HepG2 (cell line): ENCODE data around the gene CCL3.

ENCODE experiments used
- CCAR2 ChIP-seq: fragments of 200-400 bp; formaldehyde crosslinking; optimal IDR thresholded peaks from 2 replicates; pipeline ENCODE3; 2018; ENCODE audit warnings: low read depth, mild to moderate bottlenecking, low read length, moderate library complexity
- CHCHD3 ChIP-seq: sonication (generic); formaldehyde crosslinking; IDR thresholded peaks from 2 replicates; pipeline ENCODE4 v1.8.0; 2022; ENCODE audit warnings: mild to moderate bottlenecking, missing genetic modification reagents, moderate library complexity
- MZF1 ChIP-seq: sonication (generic); formaldehyde crosslinking; IDR thresholded peaks from 2 replicates; pipeline ENCODE4 v1.8.1; 2023; ENCODE audit warnings: mild to moderate bottlenecking, missing genetic modification reagents, borderline replicate concordance
- NR2F2 ChIP-seq: IDR thresholded peaks from 2 replicates; pipeline ENCODE4 v1.6.1; 2012; ENCODE audit warnings: low read depth, inconsistent platforms, borderline replicate concordance
- PHF8 ChIP-seq: sonication (generic); formaldehyde crosslinking; IDR thresholded peaks from 2 replicates; pipeline ENCODE4 v1.5.0; 2020; ENCODE audit warnings: missing genetic modification reagents
- POLR2A ChIP-seq, 2 experiments: IDR thresholded peaks; 2 replicates each; pipeline ENCODE4 v1.6.1; 2011; ENCODE audit warnings: low read depth in 2 of 2, low read length in 2 of 2, mild to moderate bottlenecking in 1 of 2, moderate library complexity in 1 of 2; ENCODE audit not compliant: insufficient read depth in 1 of 2
- POLR2AphosphoS5 ChIP-seq: IDR thresholded peaks from 2 replicates; pipeline ENCODE4 v1.6.1; 2012; ENCODE audit warnings: low read depth, low read length
- RELA ChIP-seq: sonication (generic); formaldehyde crosslinking; IDR thresholded peaks from 2 replicates; pipeline ENCODE4 v1.4.0; 2020; ENCODE audit warnings: missing genetic modification reagents
- YY1 ChIP-seq: IDR thresholded peaks from 2 replicates; pipeline ENCODE4 v1.6.1; 2011; ENCODE audit warnings: low read length, low read depth, moderate library complexity, mild to moderate bottlenecking; ENCODE audit not compliant: insufficient read depth, insufficient replicate concordance
- ZBTB20 ChIP-seq: sonication (generic); formaldehyde crosslinking; IDR thresholded peaks from 2 replicates; pipeline ENCODE4 v1.8.1; 2023; ENCODE audit warnings: missing genetic modification reagents, low read depth, mild to moderate bottlenecking, borderline replicate concordance
- ZNF292 ChIP-seq: sonication (generic); formaldehyde crosslinking; IDR thresholded peaks from 2 replicates; pipeline ENCODE4 v1.8.1; 2022; ENCODE audit warnings: mild to moderate bottlenecking, low read depth, missing genetic modification reagents, borderline replicate concordance
- TF ChIP-seq, protein P1 (sequence below): sonication (generic); formaldehyde crosslinking; IDR thresholded peaks from 2 replicates; pipeline ENCODE4 v1.8.1; 2023; ENCODE audit warnings: mild to moderate bottlenecking, missing genetic modification reagents

DNA sequence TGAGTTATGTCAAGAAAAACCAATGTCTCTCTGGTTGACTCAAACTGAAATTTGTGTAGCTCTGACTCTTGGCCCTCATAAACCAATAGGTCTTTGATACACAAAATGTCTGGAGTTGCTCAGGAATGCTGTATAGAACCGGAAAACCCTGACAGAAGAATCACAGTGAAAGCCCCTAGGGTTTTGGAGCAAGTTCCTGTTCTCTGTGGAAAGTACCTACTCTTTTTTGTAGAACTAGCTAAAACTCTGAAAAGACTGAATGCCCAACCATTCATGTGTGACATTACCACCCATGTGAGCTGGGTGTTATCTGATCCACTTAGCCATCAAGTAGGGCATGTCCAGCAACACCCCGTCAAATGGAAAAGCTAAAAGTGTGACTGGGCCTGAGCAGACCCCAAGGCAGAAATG is 42.5 kb upstream of the CCL3 start:
- TF ChIP-seq POLR2A (IDR thresholded peaks at IDR 0.05; ENCODE audit: insufficient read depth in 1 of 2, low read depth in 2 of 2, low read length in 2 of 2) (no peak), CHCHD3 (no peak), YY1 (no peak), PHF8 (no peak), NR2F2 (no peak), POLR2AphosphoS5 (no peak), RELA (CRISPR knock-in tag) (no peak), ZNF292 (no peak), MZF1 (no peak), CCAR2 (no peak), ZBTB20 (CRISPR knock-in tag) (no peak)
- TF ChIP-seq, protein P1, sequence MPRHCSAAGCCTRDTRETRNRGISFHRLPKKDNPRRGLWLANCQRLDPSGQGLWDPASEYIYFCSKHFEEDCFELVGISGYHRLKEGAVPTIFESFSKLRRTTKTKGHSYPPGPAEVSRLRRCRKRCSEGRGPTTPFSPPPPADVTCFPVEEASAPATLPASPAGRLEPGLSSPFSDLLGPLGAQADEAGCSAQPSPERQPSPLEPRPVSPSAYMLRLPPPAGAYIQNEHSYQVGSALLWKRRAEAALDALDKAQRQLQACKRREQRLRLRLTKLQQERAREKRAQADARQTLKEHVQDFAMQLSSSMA (CRISPR knock-in tag), result no peak
